Astrocyte (in vitro differentiated cells and primary cell): ENCODE results near the gene CCDC88B. TPM values are rescaled to one million over a fixed set of nuclear protein-coding genes. Genes with fewer than 3 reads are reported as not detected.
"Not testable (repeated sequence)": the region's sequence is repeated elsewhere in the genome, so short reads cannot be mapped to it uniquely, and the experiment has no call there.

Experiments used
- DNase-seq: peaks from one replicate; pipeline ENCODE4 v3.0.0-alpha.2; 2010; ENCODE audit warnings: low read depth
- FAIRE-seq: peaks from 2 replicates; lab custom pipeline; 2011; peaks lifted over from hg19 to GRCh38; lab: Jason Lieb, UNC
- H2AFZ ChIP-seq: 2 replicates; pipeline ENCODE4 v1.6.0; 2012; ENCODE audit warnings: low read depth, low read length, inconsistent platforms
- H3K27ac ChIP-seq: 2 replicates; pipeline ENCODE4 v1.5.1; 2011; ENCODE audit warnings: low read depth, low read length, inconsistent platforms
- H3K27me3 ChIP-seq: 2 replicates; pipeline ENCODE4 v1.6.0; 2011; ENCODE audit warnings: low read length, inconsistent platforms; ENCODE audit not compliant: insufficient read depth
- H3K36me3 ChIP-seq: 2 replicates; pipeline ENCODE4 v1.5.1; 2011; ENCODE audit warnings: low read length, inconsistent platforms; ENCODE audit not compliant: insufficient read depth
- H3K4me1 ChIP-seq: 2 replicates; pipeline ENCODE4 v1.5.1; 2011; ENCODE audit warnings: low read length, inconsistent platforms; ENCODE audit not compliant: insufficient read depth
- H3K4me2 ChIP-seq: 2 replicates; pipeline ENCODE4 v1.6.0; 2012; ENCODE audit warnings: low read length, inconsistent platforms
- H3K4me3 ChIP-seq: 2 replicates; pipeline ENCODE4 v1.5.1; 2011; ENCODE audit warnings: low read depth, mild to moderate bottlenecking, low read length, inconsistent platforms; ENCODE audit not compliant: insufficient read depth
- H3K79me2 ChIP-seq: 2 replicates; pipeline ENCODE4 v1.6.0; 2012; ENCODE audit warnings: mild to moderate bottlenecking, low read length, inconsistent platforms; ENCODE audit not compliant: insufficient read depth
- H3K9ac ChIP-seq: 2 replicates; pipeline ENCODE4 v1.6.0; 2012; ENCODE audit warnings: mild to moderate bottlenecking, low read length, inconsistent platforms
- H3K9me3 ChIP-seq: 2 replicates; pipeline ENCODE4 v1.5.1; 2012; ENCODE audit warnings: low read depth, mild to moderate bottlenecking, low read length, inconsistent platforms; ENCODE audit not compliant: insufficient read depth
- H4K20me1 ChIP-seq: 2 replicates; pipeline ENCODE4 v1.6.0; 2012; ENCODE audit warnings: low read length, inconsistent platforms; ENCODE audit not compliant: insufficient read depth
- H3K27ac Mint-ChIP-seq: one replicate; pipeline ENCODE4 v1.8.0; 2021; ENCODE audit warnings: mild to moderate bottlenecking, mixed read lengths; ENCODE audit not compliant: unreplicated experiment
- H3K27me3 Mint-ChIP-seq: one replicate; pipeline ENCODE4 v1.8.0; 2021; ENCODE audit warnings: low read depth, mixed read lengths; ENCODE audit not compliant: unreplicated experiment
- H3K36me3 Mint-ChIP-seq: one replicate; pipeline ENCODE4 v1.8.0; 2021; ENCODE audit warnings: low read depth, mixed read lengths; ENCODE audit not compliant: unreplicated experiment
- H3K4me1 Mint-ChIP-seq: one replicate; pipeline ENCODE4 v1.8.0; 2021; ENCODE audit warnings: low read depth, mixed read lengths; ENCODE audit not compliant: unreplicated experiment
- H3K4me3 Mint-ChIP-seq: one replicate; pipeline ENCODE4 v1.8.0; 2021; ENCODE audit warnings: mild to moderate bottlenecking, moderate library complexity, mixed read lengths; ENCODE audit not compliant: unreplicated experiment
- H3K9me3 Mint-ChIP-seq: one replicate; pipeline ENCODE4 v1.8.0; 2021; ENCODE audit warnings: mild to moderate bottlenecking, mixed read lengths; ENCODE audit not compliant: unreplicated experiment
- EZH2 ChIP-seq: IDR thresholded peaks from 2 replicates; pipeline ENCODE4 v1.6.1; 2012; ENCODE audit warnings: mild to moderate bottlenecking, low read length, inconsistent platforms; ENCODE audit not compliant: insufficient read depth
- total RNA-seq: library from RNA; stranded (reverse); gene quantifications from 2 replicates; pipeline ENCODE4 v1.2.1, GENCODE V29; 2021
- TF ChIP-seq, protein P1 (sequence below): IDR thresholded peaks from 2 replicates; pipeline ENCODE4 v1.5.1; 2011; ENCODE audit warnings: low read depth, mild to moderate bottlenecking, inconsistent platforms, low read length, moderate library complexity; ENCODE audit not compliant: insufficient read depth

Gene CCDC88B
- total RNA-seq, 1 donor from 2014 or later: 1.2 TPM

DNA sequence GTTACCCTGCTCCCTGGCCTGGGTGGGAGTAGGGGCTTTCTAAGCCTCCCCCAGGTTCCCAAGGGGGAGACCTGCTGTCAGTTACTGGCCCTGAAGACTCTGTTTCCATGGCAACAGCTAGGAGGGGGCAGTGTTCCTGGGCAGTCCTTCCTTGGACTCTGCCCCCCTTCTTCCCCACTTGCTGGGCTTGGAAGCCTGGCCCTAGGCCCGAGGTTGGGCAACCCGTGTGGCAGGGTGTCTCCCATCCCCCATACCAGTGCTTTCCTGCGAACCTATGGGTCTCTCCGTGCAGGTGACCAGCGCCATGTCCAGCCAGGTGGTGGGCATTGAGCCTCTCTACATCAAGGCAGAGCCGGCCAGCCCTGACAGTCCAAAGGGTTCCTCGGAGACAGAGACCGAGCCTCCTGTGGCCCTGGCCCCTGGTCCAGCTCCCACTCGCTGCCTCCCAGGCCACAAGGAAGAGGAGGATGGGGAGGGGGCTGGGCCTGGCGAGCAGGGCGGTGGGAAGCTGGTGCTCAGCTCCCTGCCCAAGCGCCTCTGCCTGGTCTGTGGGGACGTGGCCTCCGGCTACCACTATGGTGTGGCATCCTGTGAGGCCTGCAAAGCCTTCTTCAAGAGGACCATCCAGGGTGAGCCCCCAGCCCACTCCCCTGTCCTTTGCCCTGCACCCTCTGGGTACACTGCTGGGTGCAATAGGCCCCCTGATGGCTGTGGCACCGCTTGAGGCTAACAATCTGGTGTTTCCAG is 33.0 kb upstream of the CCDC88B start:
- Mint-ChIP-seq H3K27ac (no peak overlapping the region), H3K36me3 (no peaks in the 10 kb centered on the region), H3K4me3 (peak overlapping the region; percentile 94), H3K4me1 (peaks cover 2% of the 10 kb centered on the region), H3K27me3 (no peaks in the 10 kb centered on the region), H3K9me3 (no peaks in the 10 kb centered on the region)
- no peaks in the 10 kb centered on the region for H3K9me3 ChIP-seq
- no peak overlapping the region for H3K9ac ChIP-seq
- no peaks in the 10 kb centered on the region for H3K27me3 ChIP-seq
- no peaks in the 10 kb centered on the region for H3K36me3 ChIP-seq
- no peak for DNase-seq
- no peak overlapping the region for H3K4me3 ChIP-seq
- no peak for FAIRE-seq
- H2AFZ ChIP-seq: no peak overlapping the region
- H3K4me1 ChIP-seq: peaks cover 12% of the 10 kb centered on the region
- TF ChIP-seq, protein P1, sequence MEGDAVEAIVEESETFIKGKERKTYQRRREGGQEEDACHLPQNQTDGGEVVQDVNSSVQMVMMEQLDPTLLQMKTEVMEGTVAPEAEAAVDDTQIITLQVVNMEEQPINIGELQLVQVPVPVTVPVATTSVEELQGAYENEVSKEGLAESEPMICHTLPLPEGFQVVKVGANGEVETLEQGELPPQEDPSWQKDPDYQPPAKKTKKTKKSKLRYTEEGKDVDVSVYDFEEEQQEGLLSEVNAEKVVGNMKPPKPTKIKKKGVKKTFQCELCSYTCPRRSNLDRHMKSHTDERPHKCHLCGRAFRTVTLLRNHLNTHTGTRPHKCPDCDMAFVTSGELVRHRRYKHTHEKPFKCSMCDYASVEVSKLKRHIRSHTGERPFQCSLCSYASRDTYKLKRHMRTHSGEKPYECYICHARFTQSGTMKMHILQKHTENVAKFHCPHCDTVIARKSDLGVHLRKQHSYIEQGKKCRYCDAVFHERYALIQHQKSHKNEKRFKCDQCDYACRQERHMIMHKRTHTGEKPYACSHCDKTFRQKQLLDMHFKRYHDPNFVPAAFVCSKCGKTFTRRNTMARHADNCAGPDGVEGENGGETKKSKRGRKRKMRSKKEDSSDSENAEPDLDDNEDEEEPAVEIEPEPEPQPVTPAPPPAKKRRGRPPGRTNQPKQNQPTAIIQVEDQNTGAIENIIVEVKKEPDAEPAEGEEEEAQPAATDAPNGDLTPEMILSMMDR: no peak
- TF ChIP-seq EZH2: no peak
- H3K4me2 ChIP-seq: peak overlapping the region; percentile 95
- peaks cover 6% of the 10 kb centered on the region for H4K20me1 ChIP-seq
- no peak overlapping the region for H3K27ac ChIP-seq
- peaks cover 24% of the 10 kb centered on the region for H3K79me2 ChIP-seq

DNA sequence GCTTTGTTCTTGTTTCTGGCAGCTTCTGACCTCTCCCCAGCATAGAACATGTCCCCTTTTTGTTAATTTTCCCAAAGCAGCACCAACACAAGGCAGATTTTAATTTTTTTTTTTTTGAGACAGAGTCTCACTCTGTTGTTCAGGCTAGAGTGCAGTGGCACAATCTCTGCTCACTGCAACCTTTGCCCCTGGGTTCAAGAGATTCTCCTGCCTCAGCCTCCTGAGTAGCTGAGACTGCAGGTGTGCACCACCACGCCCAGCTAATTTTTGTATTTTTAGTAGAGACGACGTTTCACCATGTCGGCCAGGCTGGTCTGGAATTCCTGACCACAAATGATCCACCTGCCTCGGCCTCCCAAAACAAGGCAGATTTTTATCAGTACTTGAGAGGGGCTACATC is 32.2 kb upstream of the CCDC88B start:
- Histone ChIP-seq H3K4me1 (peaks cover 12% of the 10 kb centered on the region), H3K79me2 (peaks cover 24% of the 10 kb centered on the region)
- H3K4me3 ChIP-seq, H3K9me3 Mint-ChIP-seq, H3K36me3 ChIP-seq, H2AFZ ChIP-seq, H3K27me3 Mint-ChIP-seq, H3K27ac ChIP-seq, H3K4me1 Mint-ChIP-seq, DNase-seq, H3K4me2 ChIP-seq, H3K27ac Mint-ChIP-seq, H3K9me3 ChIP-seq, H3K27me3 ChIP-seq, FAIRE-seq, H3K36me3 Mint-ChIP-seq, H3K9ac ChIP-seq, H4K20me1 ChIP-seq: not testable (repeated sequence)
- peak overlapping the region; percentile 79 for H3K4me3 Mint-ChIP-seq

DNA sequence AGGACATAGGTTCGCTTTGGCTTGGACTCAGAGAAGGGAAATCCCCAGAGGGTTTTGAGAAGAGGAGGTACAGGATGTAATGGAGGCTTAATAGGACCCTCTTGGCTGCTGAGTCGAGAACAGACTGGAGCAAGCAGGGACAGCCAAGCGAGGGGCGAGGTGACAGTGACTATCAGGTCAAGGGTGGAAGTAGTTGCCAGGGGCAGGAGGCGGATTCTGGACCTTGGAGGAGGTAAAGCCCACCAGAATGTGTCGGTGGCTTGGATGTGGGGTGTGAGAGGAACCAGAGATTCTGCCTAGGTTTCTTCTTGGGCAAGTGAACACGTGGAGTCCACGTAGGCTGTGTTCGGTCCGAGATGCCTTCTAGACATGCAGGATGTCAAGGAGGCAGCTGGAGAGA is 27.1 kb upstream of the CCDC88B start:
- Mint-ChIP-seq H3K36me3 (peaks cover 11% of the 10 kb centered on the region), H3K4me1 (peaks cover 9% of the 10 kb centered on the region), H3K4me3 (peak overlapping the region; percentile 61), H3K27ac (peak overlapping the region; percentile 91), H3K27me3 (no peaks in the 10 kb centered on the region), H3K9me3 (no peaks in the 10 kb centered on the region)
- DNase-seq (no peak), FAIRE-seq (no peak)
- Histone ChIP-seq H3K79me2 (peaks cover 23% of the 10 kb centered on the region), H3K4me1 (no peaks in the 10 kb centered on the region), H2AFZ (no peak overlapping the region), H3K36me3 (no peaks in the 10 kb centered on the region), H3K9me3 (no peaks in the 10 kb centered on the region), H3K4me3 (no peak overlapping the region), H4K20me1 (no peaks in the 10 kb centered on the region), H3K9ac (no peak overlapping the region), H3K27me3 (no peaks in the 10 kb centered on the region), H3K27ac (no peak overlapping the region), H3K4me2 (no peak overlapping the region)
- TF ChIP-seq, protein P1: no peak
- no peak for TF ChIP-seq EZH2
